Mesothelial cell of epicardium (in vitro differentiated cells): Measurements from ENCODE around the gene PGF. TPM values are rescaled to one million over a fixed set of nuclear protein-coding genes. Genes with fewer than 3 reads are reported as not detected.

ENCODE experiments used
- DNase-seq, 2 experiments: peaks; one replicate each; pipeline ENCODE4 v3.0.0; 2021; ENCODE audit warnings: low spot score in 2 of 2; ENCODE audit not compliant: unreplicated experiment in 2 of 2
- H3K27ac Mint-ChIP-seq: 2 replicates; pipeline ENCODE4 v1.8.0; 2021; ENCODE audit warnings: mixed read lengths
- H3K27me3 Mint-ChIP-seq: 2 replicates; pipeline ENCODE4 v1.8.0; 2021; ENCODE audit warnings: low read depth, mixed read lengths
- H3K36me3 Mint-ChIP-seq: 2 replicates; pipeline ENCODE4 v1.8.0; 2021; ENCODE audit warnings: mixed read lengths
- H3K4me1 Mint-ChIP-seq: 2 replicates; pipeline ENCODE4 v1.8.0; 2021; ENCODE audit warnings: mixed read lengths
- H3K4me3 Mint-ChIP-seq: 2 replicates; pipeline ENCODE4 v1.8.0; 2021; ENCODE audit warnings: mild to moderate bottlenecking, moderate library complexity, mixed read lengths
- H3K9me3 Mint-ChIP-seq: 2 replicates; pipeline ENCODE4 v1.8.0; 2021; ENCODE audit warnings: mixed read lengths
- CTCF ChIP-seq: fragments of 200-600 bp; sonication (generic); IDR thresholded peaks from one replicate; pipeline ENCODE4 v1.5.0; 2021; ENCODE audit warnings: antibody characterized with exemption; ENCODE audit not compliant: unreplicated experiment
- total RNA-seq: library from RNA; stranded (reverse); gene quantifications from 3 replicates; pipeline ENCODE4 v1.2.1, GENCODE V29; 2021

PGF gene
- total RNA-seq, 1 donor from 2014 or later: 9.6 TPM

- peak overlapping the region; percentile 71 for H3K27ac Mint-ChIP-seq
- no peaks in the 10 kb centered on the region for H3K9me3 Mint-ChIP-seq
- H3K36me3 Mint-ChIP-seq: no peaks in the 10 kb centered on the region
- H3K4me1 Mint-ChIP-seq: peaks cover 59% of the 10 kb centered on the region
- no peak for DNase-seq
- H3K27me3 Mint-ChIP-seq: no peaks in the 10 kb centered on the region
- H3K4me3 Mint-ChIP-seq: no peak overlapping the region
- TF ChIP-seq CTCF: no peak
These were observed 24.3 kb upstream of the PGF start for GRCh38 chr14:74979442-74980397.

- no peak for TF ChIP-seq CTCF
- no peak for DNase-seq
- no peaks in the 10 kb centered on the region for H3K27me3 Mint-ChIP-seq
- H3K36me3 Mint-ChIP-seq: no peaks in the 10 kb centered on the region
- no peak overlapping the region for H3K4me3 Mint-ChIP-seq
- H3K27ac Mint-ChIP-seq: peak overlapping the region; percentile 69
- H3K9me3 Mint-ChIP-seq: no peaks in the 10 kb centered on the region
- H3K4me1 Mint-ChIP-seq: peaks cover 63% of the 10 kb centered on the region
These were observed 23.6 kb upstream of the PGF start for GRCh38 chr14:74979029-74979428.

GRCh38 chr14:74978416-74978947 is 23.1 kb upstream of the PGF start:
- Mint-ChIP-seq H3K27ac (peak overlapping the region; percentile 93), H3K27me3 (no peaks in the 10 kb centered on the region), H3K36me3 (no peaks in the 10 kb centered on the region), H3K4me1 (peaks cover 66% of the 10 kb centered on the region), H3K4me3 (peak overlapping the region; percentile 22), H3K9me3 (no peaks in the 10 kb centered on the region)
- TF ChIP-seq CTCF: no peak
- DNase-seq: no peak

GRCh38 chr14:74977901-74978385 is 22.5 kb upstream of the PGF start:
- Mint-ChIP-seq H3K4me1 (peaks cover 66% of the 10 kb centered on the region), H3K27ac (peak overlapping the region; percentile 93), H3K27me3 (no peaks in the 10 kb centered on the region), H3K4me3 (peak overlapping the region; percentile 22), H3K9me3 (no peaks in the 10 kb centered on the region), H3K36me3 (no peaks in the 10 kb centered on the region)
- DNase-seq: no peak
- no peak for TF ChIP-seq CTCF

GRCh38 chr14:74977164-74977900 is 21.9 kb upstream of the PGF start:
- TF ChIP-seq CTCF: no peak
- H3K9me3 Mint-ChIP-seq: no peaks in the 10 kb centered on the region
- H3K4me3 Mint-ChIP-seq: no peak overlapping the region
- no peak for DNase-seq
- peaks cover 66% of the 10 kb centered on the region for H3K4me1 Mint-ChIP-seq
- H3K27ac Mint-ChIP-seq: no peak overlapping the region
- no peaks in the 10 kb centered on the region for H3K27me3 Mint-ChIP-seq
- H3K36me3 Mint-ChIP-seq: no peaks in the 10 kb centered on the region
